ENCODE results near the gene TBC1D7.
"Not testable (repeated sequence)": the region's sequence is repeated elsewhere in the genome, so short reads cannot be mapped to it uniquely, and the experiment has no call there.

Gene TBC1D7

GRCh38 chr6:13355999-13356785, 27.9 kb upstream of the TBC1D7 start:
- DNase-seq, result no peak

- DNase-seq, result no peak
Observed at GRCh38 chr6:13355043-13355945, 27.0 kb upstream of the TBC1D7 start.

GRCh38 chr6:13354331-13355042, 26.1 kb upstream of the TBC1D7 start:
- no peak for DNase-seq

GRCh38 chr6:13352165-13352564, 23.8 kb upstream of the TBC1D7 start:
- no peak for DNase-seq

- no peak for DNase-seq
Observed at GRCh38 chr6:13351271-13351670, 22.9 kb upstream of the TBC1D7 start.

- DNase-seq, result no peak
Observed at GRCh38 chr6:13349811-13350506, 21.6 kb upstream of the TBC1D7 start.

- no peak for DNase-seq
Observed at GRCh38 chr6:13348334-13349113, 20.2 kb upstream of the TBC1D7 start.

- no peak for DNase-seq
Observed at GRCh38 chr6:13346245-13346644, 17.9 kb upstream of the TBC1D7 start.

- no peak for DNase-seq
Observed at GRCh38 chr6:13342414-13343019, 14.2 kb upstream of the TBC1D7 start.

- DNase-seq, result no peak
Observed at GRCh38 chr6:13339863-13340630, 11.7 kb upstream of the TBC1D7 start.

GRCh38 chr6:13338038-13338437, 9.7 kb upstream of the TBC1D7 start:
- DNase-seq, result no peak

GRCh38 chr6:13336553-13336952, 8.2 kb upstream of the TBC1D7 start:
- DNase-seq, result peak; percentile 90

- no peak for DNase-seq
Observed at GRCh38 chr6:13334953-13335352, 6.6 kb upstream of the TBC1D7 start.

GRCh38 chr6:13332349-13332706, 4.0 kb upstream of the TBC1D7 start:
- DNase-seq, result no peak

GRCh38 chr6:13331516-13332348, 3.4 kb upstream of the TBC1D7 start:
- no peak for DNase-seq

GRCh38 chr6:13328875-13329183, 492 bp upstream of the TBC1D7 start:
- DNase-seq, result no peak

GRCh38 chr6:13327691-13328075, 654 bp downstream of the TBC1D7 start:
- no peak for DNase-seq

GRCh38 chr6:13326031-13326586, 2.2 kb downstream of the TBC1D7 start:
- not testable (repeated sequence) for DNase-seq

GRCh38 chr6:13319891-13320564, 8.3 kb downstream of the TBC1D7 start:
- DNase-seq, result no peak
